ENCODE results near the gene PRCP. TPM values are rescaled to one million over a fixed set of nuclear protein-coding genes. Genes with fewer than 3 reads are reported as not detected.

The PRCP gene
- total and polyA plus RNA-seq, 2 donors from 2014 or later, result 115 to 202 TPM

GRCh38 chr11:82874646-82875523 lies 25.3 kb downstream of the PRCP start:
- FAIRE-seq, result no peak
- H3K9ac ChIP-seq (ENCODE audit: low read length in 3 of 3), result no peak overlapping the region
- no peaks in the 10 kb centered on the region for H3K36me3 ChIP-seq (ENCODE audit: control insufficient read depth in 2 of 3, insufficient read depth in 3 of 3, low read length in 3 of 3)
- H3K4me1 ChIP-seq (ENCODE audit: control insufficient read depth in 2 of 3, insufficient read depth in 2 of 3, low read depth in 1 of 3, low read length in 3 of 3), result peaks cover 0 to 9% (median 5%) of the 10 kb centered on the region in 3 donors
- no peaks in the 10 kb centered on the region for H3K9me3 ChIP-seq (ENCODE audit: control insufficient read depth in 2 of 3, insufficient read depth in 1 of 3, low read length in 3 of 3)
- H3K27ac ChIP-seq (ENCODE audit: low read depth in 2 of 2, low read length in 2 of 2), result no peak overlapping the region
- intact Hi-C loops (cut with DNase I), result no loop called here
- H3K27me3 ChIP-seq (ENCODE audit: control insufficient read depth, insufficient read depth, low read length), result no peaks in the 10 kb centered on the region
- TF ChIP-seq, protein P1, sequence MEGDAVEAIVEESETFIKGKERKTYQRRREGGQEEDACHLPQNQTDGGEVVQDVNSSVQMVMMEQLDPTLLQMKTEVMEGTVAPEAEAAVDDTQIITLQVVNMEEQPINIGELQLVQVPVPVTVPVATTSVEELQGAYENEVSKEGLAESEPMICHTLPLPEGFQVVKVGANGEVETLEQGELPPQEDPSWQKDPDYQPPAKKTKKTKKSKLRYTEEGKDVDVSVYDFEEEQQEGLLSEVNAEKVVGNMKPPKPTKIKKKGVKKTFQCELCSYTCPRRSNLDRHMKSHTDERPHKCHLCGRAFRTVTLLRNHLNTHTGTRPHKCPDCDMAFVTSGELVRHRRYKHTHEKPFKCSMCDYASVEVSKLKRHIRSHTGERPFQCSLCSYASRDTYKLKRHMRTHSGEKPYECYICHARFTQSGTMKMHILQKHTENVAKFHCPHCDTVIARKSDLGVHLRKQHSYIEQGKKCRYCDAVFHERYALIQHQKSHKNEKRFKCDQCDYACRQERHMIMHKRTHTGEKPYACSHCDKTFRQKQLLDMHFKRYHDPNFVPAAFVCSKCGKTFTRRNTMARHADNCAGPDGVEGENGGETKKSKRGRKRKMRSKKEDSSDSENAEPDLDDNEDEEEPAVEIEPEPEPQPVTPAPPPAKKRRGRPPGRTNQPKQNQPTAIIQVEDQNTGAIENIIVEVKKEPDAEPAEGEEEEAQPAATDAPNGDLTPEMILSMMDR (IDR thresholded peaks at IDR 0.05; ENCODE audit: borderline replicate concordance, extremely low read depth, insufficient read depth), result no peak
- H3K4me3 ChIP-seq (ENCODE audit: low read length in 3 of 3), result no peak overlapping the region
- DNase-seq, result no peak

DNA sequence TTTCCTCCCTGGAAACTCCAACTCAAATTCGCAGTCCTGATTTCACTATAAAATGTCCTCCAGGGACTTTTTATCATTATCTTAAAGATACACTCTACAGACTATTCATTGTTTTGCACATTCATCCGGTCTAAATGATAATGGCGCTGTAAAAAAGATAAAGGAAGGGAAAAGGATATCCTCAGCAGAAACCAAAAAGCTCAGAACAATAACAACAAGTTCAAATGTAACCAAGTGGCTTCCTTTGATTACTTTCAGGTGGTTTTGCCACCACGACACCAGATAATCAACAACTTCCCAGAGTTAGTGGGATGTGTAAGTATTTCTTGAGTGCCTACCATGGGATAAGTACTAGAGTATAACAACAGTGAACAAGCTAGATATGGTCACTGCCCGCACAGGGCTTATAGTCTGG lies 26.3 kb downstream of the PRCP start:
- intact Hi-C loops (cut with DNase I), result no loop called here
- H3K9ac ChIP-seq (ENCODE audit: low read length in 3 of 3), result no peak overlapping the region
- H3K9me3 ChIP-seq (ENCODE audit: control insufficient read depth in 2 of 3, insufficient read depth in 1 of 3, low read length in 3 of 3), result no peaks in the 10 kb centered on the region
- peaks cover 0 to 11% (median 7%) of the 10 kb centered on the region in 3 donors for H3K4me1 ChIP-seq (ENCODE audit: control insufficient read depth in 2 of 3, insufficient read depth in 2 of 3, low read depth in 1 of 3, low read length in 3 of 3)
- no peaks in the 10 kb centered on the region for H3K36me3 ChIP-seq (ENCODE audit: control insufficient read depth in 2 of 3, insufficient read depth in 3 of 3, low read length in 3 of 3)
- TF ChIP-seq, protein P1 (IDR thresholded peaks at IDR 0.05; ENCODE audit: borderline replicate concordance, extremely low read depth, insufficient read depth), result no peak
- DNase-seq (no peak), FAIRE-seq (no peak)
- no peak overlapping the region for H3K27ac ChIP-seq (ENCODE audit: low read depth in 2 of 2, low read length in 2 of 2)
- no peak overlapping the region for H3K4me3 ChIP-seq (ENCODE audit: low read length in 3 of 3)
- no peaks in the 10 kb centered on the region for H3K27me3 ChIP-seq (ENCODE audit: control insufficient read depth, insufficient read depth, low read length)

DNA sequence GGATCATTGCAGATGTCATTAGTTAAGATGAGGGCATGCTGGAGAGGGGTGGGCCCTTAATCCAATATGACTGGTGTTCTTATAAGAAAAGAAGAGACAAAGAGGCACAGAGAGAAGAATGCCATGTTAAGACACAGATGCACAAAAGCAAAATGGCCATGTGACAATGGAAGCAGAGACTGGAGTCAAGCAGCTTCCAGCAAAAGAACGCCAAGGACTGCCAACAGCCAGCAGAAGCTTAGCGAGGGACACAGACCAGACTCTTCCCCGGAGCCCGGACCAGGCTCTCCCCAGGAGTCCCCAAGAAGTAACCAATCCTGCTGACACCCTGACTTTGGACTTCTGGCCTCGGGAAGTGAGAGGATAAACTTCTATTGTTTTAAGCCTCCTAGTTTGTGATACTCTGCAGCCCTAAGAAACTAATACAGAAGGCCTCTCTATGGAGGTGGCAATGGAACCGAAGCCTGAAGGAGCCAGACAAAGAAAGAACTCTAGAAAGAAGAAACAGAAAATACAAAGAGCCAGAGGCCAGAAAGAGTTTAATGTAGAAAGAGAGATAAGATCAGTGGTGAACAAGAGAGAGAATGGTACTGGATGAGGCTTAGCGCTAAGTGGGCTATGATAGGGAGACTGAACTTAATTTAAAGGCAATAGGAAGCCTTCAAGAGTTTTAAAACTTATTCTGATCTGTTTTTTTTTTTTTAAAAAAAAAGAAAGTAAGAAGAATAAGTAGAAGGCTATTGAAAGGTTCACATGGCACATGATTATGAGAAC lies 27.7 kb downstream of the PRCP start:
- intact Hi-C loops (cut with DNase I), result no loop called here
- FAIRE-seq (no peak), DNase-seq (no peak)
- Histone ChIP-seq H3K36me3 (ENCODE audit: control insufficient read depth in 2 of 3, insufficient read depth in 3 of 3, low read length in 3 of 3) (no peaks in the 10 kb centered on the region), H3K27me3 (ENCODE audit: control insufficient read depth, insufficient read depth, low read length) (no peaks in the 10 kb centered on the region), H3K27ac (ENCODE audit: low read depth in 2 of 2, low read length in 2 of 2) (no peak overlapping the region), H3K4me1 (ENCODE audit: control insufficient read depth in 2 of 3, insufficient read depth in 2 of 3, low read depth in 1 of 3, low read length in 3 of 3) (peaks cover 0 to 13% (median 7%) of the 10 kb centered on the region in 3 donors), H3K9ac (ENCODE audit: low read length in 3 of 3) (no peak overlapping the region), H3K4me3 (ENCODE audit: low read length in 3 of 3) (no peak overlapping the region), H3K9me3 (ENCODE audit: control insufficient read depth in 2 of 3, insufficient read depth in 1 of 3, low read length in 3 of 3) (no peaks in the 10 kb centered on the region)
- TF ChIP-seq, protein P1 (IDR thresholded peaks at IDR 0.05; ENCODE audit: borderline replicate concordance, extremely low read depth, insufficient read depth), result no peak
